Lung microvascular endothelial cell (primary cell): ENCODE results near the gene FXN. TPM values are rescaled to one million over a fixed set of nuclear protein-coding genes. Genes with fewer than 3 reads are reported as not detected.
"Not testable (repeated sequence)": the region's sequence is repeated elsewhere in the genome, so short reads cannot be mapped to it uniquely, and the experiment has no call there.

Experiments
- DNase-seq, 2 donors: peaks; one replicate each; pipeline versions ENCODE4 v3.0.0 to v3.0.0-alpha.2; 2010; ENCODE audit warnings: low read depth in 2 of 2
- total RNA-seq: library from RNA; depleted of rRNA; stranded (reverse); fragments of >200 nt; gene quantifications from 2 replicates; pipeline ENCODE4 v1.2.1, GENCODE V29; 2014

Gene FXN
- total RNA-seq, 1 donor from 2014 or later, result 1.2 TPM

DNA sequence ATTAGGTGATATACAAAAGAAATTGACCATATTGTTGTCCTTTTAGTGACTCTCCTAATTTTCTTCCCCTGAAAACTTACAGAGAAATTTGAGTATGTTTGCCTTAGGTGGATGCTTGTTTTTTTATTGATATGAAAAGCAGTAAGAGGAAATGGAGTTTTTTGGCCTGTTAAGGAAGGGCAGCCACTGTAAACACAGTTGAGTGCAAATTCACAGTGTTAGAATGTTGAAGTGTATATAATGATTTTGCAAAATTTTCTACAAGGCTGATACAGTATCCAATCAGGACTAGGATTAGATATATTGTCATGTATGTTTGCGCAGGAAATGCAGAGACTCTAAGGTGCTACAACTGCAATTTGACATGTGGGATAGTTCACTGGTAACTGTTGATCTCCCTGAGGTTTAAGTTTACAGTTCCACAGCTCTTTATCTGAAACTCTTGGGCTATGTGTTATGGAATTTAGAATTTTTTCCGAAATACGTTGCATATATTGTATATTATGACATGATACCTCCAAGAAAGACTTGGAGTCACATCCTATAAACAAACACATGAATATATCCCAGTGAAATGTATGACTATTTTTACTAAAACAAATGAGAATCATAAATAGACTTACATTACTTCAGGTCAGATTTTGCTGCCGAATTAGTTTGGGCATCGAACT lies 62.5 kb downstream of the FXN start:
- DNase-seq, result peak in 1 of 2 donors; percentile 47

DNA sequence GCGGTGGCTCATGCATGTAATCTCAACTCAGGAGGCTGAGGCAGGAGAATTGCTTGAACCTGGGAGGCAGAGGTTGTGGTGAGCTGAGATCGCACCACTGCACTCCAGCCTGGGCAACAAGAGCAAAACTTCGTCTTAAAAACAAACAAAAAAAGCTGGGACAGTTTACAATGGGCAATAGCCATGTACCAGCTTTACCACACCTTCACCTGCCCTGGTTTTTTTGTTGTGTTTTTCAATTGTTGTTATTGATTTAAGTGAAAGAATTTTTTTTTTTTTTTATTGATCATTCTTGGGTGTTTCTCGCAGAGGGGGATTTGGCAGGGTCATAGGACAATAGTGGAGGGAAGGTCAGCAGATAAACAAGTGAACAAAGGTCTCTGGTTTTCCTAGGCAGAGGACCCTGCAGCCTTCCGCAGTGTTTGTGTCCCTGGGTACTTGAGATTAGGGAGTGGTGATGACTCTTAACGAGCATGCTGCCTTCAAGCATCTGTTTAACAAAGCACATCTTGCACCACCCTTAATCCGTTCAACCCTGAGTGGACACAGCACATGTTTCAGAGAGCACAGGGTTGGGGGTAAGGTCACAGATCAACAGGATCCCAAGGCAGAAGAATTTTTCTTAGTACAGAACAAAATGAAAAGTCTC lies 67.9 kb downstream of the FXN start:
- not testable (repeated sequence) for DNase-seq

DNA sequence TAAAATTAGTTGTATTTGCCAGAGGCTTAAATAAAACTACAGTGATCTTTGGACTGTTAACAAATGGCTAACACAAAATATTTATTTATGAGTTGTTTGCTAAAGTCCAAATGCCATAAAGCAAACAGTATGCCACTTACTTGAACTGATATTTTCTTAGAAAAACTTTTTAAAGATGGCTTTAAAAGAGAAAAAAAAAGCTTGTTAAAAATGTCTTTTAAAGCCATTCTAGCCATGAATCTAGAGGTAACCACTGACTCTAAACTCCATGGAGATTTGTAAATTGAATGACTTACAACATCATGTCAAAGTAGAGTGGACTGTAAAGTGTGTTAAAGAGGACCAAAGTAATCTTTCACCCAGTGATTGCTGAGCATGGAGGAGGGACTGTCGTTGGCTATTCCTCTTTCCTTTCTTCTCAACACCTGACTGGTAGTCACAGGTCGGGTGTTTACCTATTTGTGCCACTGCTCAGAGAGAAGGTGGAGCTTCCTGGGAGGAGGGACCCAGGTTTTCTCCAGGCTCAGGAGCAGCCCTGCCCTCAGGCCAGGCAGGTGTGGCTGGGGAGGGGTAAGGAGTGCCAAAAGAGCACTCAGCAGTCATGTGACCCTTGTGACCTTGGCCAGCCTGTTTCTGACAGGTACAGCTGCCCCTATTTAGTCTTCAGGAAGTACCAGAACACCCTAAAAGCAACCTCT lies 69.4 kb downstream of the FXN start:
- DNase-seq, result no peak

DNA sequence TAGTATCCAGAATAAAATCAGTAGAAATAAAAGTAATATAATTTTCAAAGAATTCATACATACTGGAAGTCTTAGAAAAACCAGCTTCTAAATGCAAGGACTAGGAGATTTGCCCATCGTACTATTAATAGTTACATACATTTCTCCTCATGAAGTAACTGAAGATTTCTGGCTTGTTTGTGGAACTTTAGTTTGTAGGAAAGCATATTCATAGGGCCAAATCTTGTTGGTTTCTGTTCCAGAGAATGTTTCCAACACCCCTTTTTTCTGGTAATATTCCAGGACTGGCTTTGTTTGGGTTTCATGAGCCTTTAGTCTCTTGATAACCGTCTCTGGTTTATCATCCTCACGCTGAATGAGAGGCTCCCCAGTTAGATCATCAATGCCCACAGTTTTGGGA lies 72.2 kb downstream of the FXN start:
- DNase-seq, result no peak

DNA sequence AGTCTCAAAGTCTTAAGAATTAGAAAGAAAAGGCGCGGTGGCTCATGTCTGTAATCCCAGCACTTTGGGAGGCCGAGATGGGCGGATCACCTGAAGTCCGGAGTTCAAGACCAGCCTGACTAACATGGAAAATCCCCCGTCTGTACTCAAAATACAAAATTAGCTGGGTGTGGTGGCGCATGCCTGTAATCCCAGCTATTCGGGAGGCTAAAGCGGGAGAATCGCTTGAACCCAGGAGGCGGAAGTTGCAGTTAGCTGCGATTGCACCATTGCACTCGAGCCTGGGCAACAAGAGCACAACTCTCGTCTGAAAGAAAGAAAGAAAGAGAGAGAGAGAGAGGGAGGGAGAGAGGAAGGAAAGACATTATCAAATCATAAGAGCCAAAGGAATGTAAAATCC lies 73.2 kb downstream of the FXN start:
- DNase-seq, result not testable (repeated sequence)

DNA sequence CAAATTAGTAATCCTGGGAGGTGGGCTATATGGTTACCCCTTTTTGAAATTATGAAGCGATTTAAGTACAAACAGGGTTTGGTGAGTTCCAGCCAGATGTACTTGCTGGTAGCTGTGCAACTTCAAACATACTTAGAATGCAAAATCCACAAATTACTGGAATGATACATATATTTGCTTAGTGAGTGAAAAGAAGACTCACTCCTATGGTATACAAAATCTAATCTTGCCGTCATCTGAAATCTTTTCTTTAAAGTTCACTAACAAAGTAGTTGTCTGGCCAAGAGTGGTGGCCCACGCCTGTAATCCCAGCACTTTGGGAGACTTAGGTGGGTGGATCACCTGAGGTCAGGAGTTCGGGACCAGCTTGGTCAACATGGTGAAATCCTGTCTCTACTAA lies 73.6 kb downstream of the FXN start:
- no peak for DNase-seq

DNA sequence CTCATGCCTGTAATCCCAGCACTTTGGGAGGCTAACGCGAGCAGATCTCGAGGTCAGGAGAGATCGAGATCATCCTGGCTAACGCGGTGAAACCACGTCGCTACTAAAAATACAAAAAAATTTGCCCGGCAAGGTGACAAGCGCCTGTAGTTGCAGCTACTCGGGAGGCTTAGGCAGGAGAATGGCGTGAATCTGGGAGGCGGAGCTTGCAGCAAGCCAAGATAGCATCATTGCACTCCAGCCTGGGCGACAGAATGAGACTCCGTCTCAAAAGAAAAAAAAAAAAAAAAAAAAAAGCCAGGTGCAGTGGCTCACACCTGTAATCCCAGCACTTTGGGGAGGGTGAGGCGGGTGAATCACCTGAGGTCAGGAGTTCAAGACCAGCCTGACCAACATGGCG lies 77.1 kb downstream of the FXN start:
- DNase-seq, result not testable (repeated sequence)

DNA sequence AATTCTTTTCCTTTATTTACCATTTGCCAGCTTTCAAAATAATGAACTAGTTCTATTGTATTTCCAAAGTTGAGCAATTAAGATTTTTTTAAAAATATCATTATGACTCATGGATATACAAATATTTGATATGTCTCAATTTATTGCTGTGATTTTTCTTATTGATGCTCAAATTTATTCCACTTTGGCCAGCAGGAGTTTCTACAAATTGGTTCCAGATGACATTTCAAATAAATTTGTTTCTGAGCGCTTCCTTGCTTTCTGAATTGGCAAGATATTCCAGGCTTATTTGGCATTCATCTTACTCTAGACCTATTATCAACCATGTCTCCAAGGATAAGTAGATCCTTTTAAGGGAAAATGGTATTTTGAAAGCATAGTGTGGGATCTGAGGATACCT lies 80.1 kb downstream of the FXN start:
- no peak for DNase-seq

DNA sequence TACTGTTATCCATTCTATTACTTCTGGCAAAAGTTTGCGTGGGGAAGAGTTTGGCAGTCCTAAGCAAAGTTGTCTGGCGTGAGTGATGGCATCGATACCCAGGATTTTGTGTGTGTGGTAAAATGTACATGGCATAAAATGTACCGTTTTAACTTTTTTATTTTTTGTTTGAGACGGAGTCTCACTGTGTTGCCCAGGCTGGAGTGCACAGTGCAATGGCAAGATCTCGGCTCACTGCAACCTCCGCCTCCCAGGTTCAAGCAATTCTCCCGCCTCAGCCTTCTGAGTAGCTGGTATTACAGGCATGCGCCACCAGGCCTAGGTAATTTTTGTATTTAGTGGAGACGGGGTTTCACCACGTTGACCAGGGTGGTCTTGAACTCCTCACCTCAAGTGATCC lies 83.1 kb downstream of the FXN start:
- DNase-seq, result no peak

DNA sequence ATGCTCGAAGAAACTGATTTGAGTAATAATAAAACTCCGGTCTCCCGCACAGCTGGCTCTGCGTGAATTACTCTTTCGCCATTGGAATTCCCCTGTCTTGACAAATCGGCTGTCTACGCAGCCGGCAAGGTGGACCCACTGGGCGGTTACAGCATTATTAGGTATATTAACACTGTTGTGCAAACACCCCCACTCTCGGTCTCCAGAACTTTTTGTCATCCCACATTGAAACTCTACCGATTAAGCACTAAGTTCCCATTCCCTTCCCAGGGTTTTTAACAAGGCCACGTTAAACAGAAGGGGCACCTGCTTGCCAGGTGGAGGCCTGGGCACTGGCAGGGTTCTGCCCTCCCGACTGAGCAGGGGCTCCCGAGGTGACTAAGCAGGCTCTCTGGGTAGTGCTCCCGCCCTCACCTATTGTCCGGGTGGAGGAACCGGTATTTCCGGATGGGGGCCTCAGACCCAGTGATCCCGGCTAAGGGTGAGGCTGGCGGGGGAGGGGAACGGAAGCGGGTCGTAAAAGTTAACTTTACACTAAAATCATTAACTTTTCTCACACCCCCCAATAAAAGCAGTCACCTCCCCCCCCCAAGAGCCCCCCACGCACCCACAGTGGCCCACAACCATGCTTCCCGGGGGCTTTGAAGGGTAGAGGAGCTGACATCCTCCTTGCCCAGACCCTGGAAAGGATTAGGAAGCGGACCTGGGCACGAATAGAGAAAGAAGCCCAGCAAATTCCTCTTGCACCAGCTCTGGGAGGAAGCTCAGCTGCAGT lies 85.0 kb downstream of the FXN start:
- peak; percentile 15 to 41 for DNase-seq

DNA sequence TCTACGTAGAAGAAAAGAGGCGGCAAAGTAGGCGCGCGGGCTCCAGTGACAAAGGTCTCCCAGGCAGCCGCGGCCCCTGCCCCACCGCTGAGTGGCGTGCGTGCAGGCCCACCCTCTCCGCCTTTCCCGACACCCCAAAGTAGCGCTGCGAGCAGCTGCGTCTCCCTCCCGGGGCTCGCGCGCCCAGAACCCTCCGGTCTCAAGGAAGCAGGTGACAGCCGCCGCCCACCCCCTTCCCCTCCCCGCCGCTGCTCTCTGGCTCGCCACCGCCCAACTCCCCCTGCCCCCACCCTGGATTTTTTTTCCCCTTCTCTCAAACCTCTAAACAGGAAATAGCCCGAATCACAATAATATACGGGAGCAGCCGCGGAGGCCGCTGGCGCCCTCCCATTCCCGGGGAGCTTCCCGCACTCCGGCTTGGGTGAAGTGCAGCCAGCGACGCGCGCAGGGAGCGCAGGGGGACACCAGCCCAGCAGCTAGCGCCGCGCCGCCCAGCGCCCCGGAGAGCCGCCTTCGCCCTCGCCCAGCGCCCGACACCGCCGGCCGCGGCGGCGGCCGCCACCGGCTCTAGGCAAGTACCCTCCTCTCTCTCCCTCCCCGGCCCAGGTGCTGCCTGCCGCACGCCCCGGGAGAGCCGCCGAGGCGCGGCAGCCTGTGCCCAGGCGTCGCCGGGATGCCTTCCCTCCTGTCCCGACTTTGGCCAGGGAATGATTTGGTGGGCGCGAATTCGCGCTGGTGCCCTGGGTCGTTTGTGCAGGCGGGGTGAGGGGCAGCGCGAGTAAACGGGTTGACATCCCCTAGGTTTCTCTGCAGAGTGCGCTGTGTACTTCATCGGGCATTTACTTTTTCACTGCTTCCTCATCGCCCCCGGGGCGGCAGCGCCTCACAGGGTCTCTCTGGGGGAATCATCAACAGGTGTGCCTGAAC lies 85.9 kb downstream of the FXN start:
- peak; percentile 51 to 56 for DNase-seq

DNA sequence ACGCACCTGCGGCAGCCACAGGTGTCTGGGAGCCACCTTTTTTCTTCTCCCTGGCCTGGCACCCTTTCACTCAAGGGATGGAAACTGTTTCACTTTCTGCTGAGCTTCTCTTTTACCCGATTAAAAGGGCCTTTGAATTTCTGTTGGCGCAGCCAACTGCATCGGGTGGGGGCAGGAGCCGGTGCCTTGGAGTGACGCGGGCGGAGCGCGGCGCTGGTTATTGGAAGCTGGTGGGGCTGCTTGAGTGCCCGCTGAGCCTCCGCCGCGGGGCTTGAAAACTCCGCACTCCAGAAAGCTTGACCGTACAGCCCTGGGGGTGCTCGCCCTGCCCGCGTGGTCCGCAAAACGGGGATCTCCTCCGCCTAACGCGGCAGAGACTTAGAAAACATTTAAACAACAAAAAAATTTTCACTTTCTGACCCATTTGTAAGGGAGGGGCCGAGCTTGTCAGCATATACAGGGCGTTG lies 86.6 kb downstream of the FXN start:
- DNase-seq, result peak; percentile 64 to 83

DNA sequence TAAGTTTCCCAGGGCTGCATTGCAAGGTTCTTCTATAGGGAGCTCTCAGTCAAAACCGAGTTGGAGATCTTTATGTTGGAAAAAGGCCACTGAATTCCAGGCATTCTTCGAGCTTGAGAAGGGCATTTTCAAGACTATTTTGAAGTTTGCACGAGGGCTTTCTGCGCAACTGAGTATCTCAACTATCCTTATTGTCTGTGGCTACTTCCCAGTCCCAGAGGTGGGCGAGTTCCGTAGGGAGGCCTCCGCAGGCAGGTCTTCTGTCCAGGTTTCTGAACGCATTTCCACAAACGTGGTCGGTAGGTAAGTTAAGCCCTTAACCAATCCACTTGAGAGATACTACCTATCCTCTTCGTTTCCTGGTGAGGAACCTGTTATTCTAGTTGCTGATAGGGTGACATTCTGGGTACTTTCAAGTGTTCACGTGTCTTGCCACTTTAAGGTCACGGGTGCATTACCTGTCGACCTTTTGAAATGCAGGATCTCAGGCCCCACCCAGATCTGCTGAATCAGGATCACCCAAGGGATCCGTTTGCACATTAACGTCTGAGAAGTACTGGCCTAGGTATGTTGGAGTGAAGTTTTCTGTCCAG lies 87.1 kb downstream of the FXN start:
- DNase-seq, result peak; percentile 27 to 53

DNA sequence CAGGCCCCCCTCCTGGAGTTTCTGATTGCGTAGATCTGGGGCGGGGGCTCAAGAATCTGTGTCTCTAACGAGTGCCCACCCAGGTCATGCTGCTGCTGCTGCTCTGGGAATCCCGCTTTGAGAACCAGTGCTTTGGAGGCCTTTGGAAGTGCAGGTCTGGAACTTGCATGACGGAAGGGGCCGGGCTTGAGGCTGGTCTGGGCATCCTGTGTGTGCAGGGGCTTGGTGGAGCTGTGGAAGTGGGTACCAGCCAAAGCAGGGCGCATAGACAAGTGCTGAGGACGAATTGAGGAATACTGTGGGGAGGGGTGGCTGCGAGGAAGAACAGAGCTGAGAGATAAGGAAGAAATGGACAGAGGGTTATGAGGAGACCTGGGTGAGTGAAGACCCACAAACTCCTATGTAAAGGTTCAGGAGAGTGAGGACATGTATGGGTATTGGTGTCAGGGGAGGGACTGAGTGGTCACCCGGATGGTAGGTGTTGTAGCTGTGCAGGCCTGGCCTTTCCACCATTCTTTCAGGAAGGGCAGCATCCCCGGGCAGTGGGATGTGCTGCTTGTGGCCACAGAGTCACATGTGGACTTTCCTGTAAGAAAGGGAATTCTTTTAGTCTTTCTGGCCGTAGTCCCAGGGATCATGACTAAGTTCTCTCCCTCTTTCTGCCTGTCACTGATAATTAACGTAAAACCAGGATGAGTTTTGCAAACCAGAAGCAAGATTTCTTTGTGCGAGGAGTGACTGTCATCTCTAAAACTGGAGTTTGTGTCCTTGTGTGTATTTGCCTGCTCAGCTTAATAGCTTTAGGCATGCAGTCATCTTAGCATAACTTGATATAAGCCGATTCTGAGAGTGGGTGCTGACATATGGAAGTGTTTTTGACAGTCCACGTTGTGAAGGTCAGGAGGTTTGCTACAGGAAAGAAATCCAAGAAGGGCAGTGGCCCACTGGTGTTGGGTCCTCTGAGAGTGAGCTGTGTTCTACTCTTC lies 95.2 kb downstream of the FXN start:
- DNase-seq, result peak; percentile 24 to 65

DNA sequence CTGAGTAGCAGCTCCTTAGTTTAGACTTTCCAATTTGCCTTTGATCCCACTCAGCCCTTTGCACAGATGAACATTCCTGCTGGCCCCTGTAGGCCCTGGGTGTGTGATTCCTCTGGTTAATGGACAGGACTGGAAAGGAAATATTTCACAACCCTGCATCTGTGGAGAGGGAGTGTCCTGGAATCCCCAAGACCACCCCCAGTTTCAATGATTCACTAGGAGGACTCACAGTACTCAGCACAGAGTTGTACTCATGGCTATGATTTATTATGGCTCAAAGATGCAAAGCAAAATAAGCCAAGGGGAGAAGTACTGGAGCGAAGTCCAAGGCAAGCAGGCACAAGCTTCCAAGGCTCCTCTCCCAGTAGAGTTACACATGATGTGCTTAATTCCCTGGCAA lies 96.1 kb downstream of the FXN start:
- peak; percentile 28 to 72 for DNase-seq

DNA sequence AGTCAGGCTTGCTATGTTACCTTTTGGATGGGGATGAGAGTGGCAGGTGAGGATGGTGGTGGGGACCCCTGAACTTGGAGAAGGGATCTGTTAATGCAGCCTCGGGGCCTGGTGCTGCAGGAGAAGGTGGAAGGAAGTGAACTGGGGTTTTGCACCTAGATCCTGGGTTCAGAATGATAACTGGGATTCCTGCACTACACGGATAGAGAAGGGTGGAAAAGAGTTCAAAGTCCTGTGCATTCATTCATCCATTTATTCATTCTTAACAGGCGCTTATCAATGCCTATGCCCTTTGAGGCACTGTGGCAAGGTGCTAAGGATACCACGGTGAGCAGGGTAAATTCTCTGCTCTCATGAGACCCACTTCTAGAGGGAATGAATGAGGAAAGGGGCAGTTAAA lies 96.8 kb downstream of the FXN start:
- no peak for DNase-seq

DNA sequence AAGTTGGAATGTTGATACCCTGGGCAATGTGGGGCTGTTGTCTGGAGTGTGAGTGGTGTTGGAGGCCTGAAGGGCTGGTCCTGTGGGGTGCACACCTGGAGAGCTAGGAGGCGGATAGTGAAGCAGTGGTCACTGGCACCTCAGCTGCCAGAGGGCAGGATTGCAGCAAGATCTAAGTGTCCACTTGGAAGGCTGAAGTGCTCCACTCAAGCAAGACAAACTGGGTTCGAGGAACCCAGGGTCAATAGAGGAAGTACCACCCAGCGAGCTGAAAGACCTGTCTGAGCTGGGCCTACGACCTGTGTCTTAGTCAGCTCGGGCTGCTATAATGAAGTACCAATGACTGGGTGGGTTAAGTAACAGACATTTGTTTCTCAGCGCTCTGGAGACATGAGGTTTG lies 98.9 kb downstream of the FXN start:
- no peak for DNase-seq

DNA sequence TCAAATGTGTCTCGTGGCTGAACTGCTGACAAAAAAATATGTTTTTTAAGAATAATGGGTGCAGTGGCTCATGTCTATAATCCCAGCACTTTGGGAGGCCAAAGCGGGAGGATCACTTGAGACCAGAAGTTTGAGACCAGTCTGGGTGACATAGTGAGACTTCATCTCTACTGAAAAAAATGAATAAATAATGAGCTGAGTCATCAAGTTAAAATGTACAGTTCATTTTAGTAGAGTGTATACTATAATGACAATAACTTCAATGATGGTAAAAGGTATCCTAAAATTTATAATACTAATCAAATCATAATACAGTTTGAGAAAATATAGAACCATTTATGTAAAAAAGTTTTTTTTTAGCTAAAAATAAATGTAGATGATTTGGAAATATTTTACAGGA lies 100.6 kb downstream of the FXN start:
- no peak for DNase-seq

DNA sequence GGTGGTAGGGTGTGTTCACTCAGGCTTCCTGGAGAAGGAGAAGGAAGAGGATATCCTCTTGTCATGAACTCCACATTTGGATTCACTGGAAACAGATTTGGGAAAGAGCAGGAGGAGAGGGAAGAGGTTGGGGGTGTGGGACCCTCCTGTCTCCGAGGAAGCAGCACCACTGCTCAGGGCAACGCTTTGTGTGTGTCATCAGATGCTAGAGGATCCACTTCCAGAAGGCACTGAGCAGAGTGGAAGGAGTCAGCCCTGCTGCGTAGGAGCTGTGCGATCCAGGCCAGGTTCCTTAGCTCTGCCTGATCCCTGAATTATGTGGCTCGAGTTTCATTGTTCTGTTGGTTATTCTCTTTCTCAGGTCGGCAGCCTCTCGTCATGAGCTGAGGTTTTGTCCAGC lies 101.2 kb downstream of the FXN start:
- peak in 1 of 2 donors; percentile 65 for DNase-seq
